Astrocyte (in vitro differentiated cells and primary cell): Measurements from ENCODE around the gene SMIM35.

Experiments
- CTCF ChIP-seq: IDR thresholded peaks from 2 replicates; pipeline ENCODE4 v1.5.1; 2011; ENCODE audit warnings: low read depth, mild to moderate bottlenecking, inconsistent platforms, low read length, moderate library complexity; ENCODE audit not compliant: insufficient read depth
- EZH2 ChIP-seq: IDR thresholded peaks from 2 replicates; pipeline ENCODE4 v1.6.1; 2012; ENCODE audit warnings: mild to moderate bottlenecking, low read length, inconsistent platforms; ENCODE audit not compliant: insufficient read depth

DNA sequence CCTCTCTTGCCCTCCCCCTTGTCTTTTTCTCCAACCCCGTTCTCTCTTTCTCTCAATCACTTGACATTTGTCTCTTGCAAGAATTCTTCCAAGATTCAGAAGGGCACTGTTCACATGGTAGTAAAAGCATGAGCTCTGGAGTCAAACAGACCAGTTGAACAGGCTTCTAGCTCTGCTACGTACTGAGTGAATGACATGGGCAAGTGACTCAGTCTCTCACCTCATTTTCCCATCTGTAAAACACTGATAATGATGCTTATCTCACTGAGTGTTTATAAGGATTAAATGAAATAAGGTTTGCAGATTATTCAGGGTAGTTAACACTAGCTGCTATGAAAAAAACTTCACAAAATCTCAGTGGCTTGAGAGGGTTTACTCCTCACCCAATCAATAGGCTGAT lies 106.5 kb downstream of the SMIM35 start:
- TF ChIP-seq CTCF (no peak), EZH2 (no peak)
